Hepatocyte (in vitro differentiated cells): Measurements from ENCODE around the gene CYGB. TPM values are rescaled to one million over a fixed set of nuclear protein-coding genes. Genes with fewer than 3 reads are reported as not detected.

Experiments used
- DNase-seq: peaks from one replicate; pipeline ENCODE4 v3.0.0-alpha.2; 2016; ENCODE audit warnings: low spot score
- H2AFZ ChIP-seq: fragments of 200-600 bp; sonication (generic); 2 replicates; pipeline ENCODE4 v1.6.0; 2016; ENCODE audit warnings: antibody characterized with exemption, mild to moderate bottlenecking
- H3K27ac ChIP-seq: fragments of 200-600 bp; sonication (generic); 2 replicates; pipeline ENCODE4 v1.5.1; 2016; ENCODE audit warnings: mild to moderate bottlenecking
- H3K27me3 ChIP-seq: fragments of 200-600 bp; sonication (generic); 2 replicates; pipeline ENCODE4 v1.6.1; 2016
- H3K36me3 ChIP-seq: fragments of 200-600 bp; sonication (generic); replicated peaks from 2 replicates; pipeline ENCODE4 v1.5.1; 2016; ENCODE audit warnings: low read depth; ENCODE audit not compliant: insufficient read depth
- H3K4me1 ChIP-seq: fragments of 200-600 bp; sonication (generic); 2 replicates; pipeline ENCODE4 v1.5.1; 2016; ENCODE audit warnings: mild to moderate bottlenecking, moderate library complexity; ENCODE audit not compliant: insufficient read depth
- H3K4me2 ChIP-seq: fragments of 200-600 bp; sonication (generic); 2 replicates; pipeline ENCODE4 v1.6.0; 2016
- H3K4me3 ChIP-seq: fragments of 200-600 bp; sonication (generic); 2 replicates; pipeline ENCODE4 v1.5.1; 2016; ENCODE audit warnings: mild to moderate bottlenecking
- H3K79me2 ChIP-seq: fragments of 200-600 bp; sonication (generic); 2 replicates; pipeline ENCODE4 v1.6.0; 2017; ENCODE audit warnings: mild to moderate bottlenecking
- H3K9me2 ChIP-seq: fragments of 200-600 bp; sonication (generic); replicated peaks from 2 replicates; pipeline ENCODE4 v1.6.0; 2017; ENCODE audit warnings: mild to moderate bottlenecking; ENCODE audit not compliant: insufficient read depth
- H3K9me3 ChIP-seq: fragments of 200-600 bp; sonication (generic); 2 replicates; pipeline ENCODE4 v1.5.1; 2016; ENCODE audit warnings: low read depth, mild to moderate bottlenecking
- H4K20me1 ChIP-seq: fragments of 200-600 bp; sonication (generic); 2 replicates; pipeline ENCODE4 v1.6.0; 2016; ENCODE audit warnings: mild to moderate bottlenecking; ENCODE audit not compliant: insufficient read depth, poor library complexity, severe bottlenecking
- EZH2 ChIP-seq: fragments of 200-600 bp; sonication (generic); IDR thresholded peaks from 2 replicates; pipeline ENCODE4 v1.6.1; 2016; ENCODE audit warnings: antibody characterized with exemption, mild to moderate bottlenecking, borderline replicate concordance
- EZH2phosphoT487 ChIP-seq: fragments of 200-600 bp; sonication (generic); IDR thresholded peaks from one replicate; pipeline ENCODE4 v1.6.1; 2018; ENCODE audit warnings: antibody characterized with exemption, mild to moderate bottlenecking, low read depth, moderate library complexity; ENCODE audit not compliant: unreplicated experiment, severe bottlenecking
- whole genome bisulfite sequencing: methylation state at CpG from one replicate; pipeline ENCODE4 v1.1.6; 2016; ENCODE audit warnings: low lambda C conversion rate; ENCODE audit errors: missing lambda C conversion rate; 5-methylcytosine and 5-hydroxymethylcytosine counted together
- polyA plus RNA-seq: library from polyadenylated mRNA; unstranded; fragments of >200 nt; fragmentation: Nextera tagmentation; extraction: Ambion mirVana; gene quantifications from 2 replicates; pipeline ENCODE4 v1.2.1, GENCODE V29; 2016
- total RNA-seq: library from RNA; depleted of rRNA; stranded (reverse); fragments of >200 nt; gene quantifications from 2 replicates; pipeline ENCODE4 v1.2.3, GENCODE V29; 2014
- TF ChIP-seq, protein P1 (sequence below): fragments of 200-600 bp; sonication (generic); IDR thresholded peaks from 2 replicates; pipeline ENCODE4 v1.5.1; 2016; ENCODE audit warnings: antibody characterized with exemption, mild to moderate bottlenecking; ENCODE audit not compliant: poor library complexity

Gene CYGB
- total and polyA plus RNA-seq, 2 experiments from 2014 or later: 7.8 to 13.8 TPM

DNA sequence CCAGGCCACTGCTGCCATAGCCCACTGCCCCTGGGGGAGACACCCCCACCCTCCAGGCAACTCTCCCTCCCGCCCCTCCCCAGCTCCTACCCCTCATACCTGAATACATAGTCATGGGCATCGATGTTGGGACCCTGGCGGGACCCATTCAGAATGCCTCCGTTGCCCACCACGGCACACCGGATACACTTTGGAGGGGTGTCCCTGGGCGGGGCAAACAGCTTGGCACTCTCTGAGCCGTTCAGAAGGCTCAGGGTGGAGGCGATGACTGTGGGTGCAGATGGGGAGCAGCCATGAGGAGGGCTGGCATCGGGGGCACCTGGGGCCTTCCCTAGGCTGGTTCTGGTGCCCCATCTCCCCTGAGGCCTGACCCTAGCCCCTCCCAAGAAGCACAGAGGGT is 35.6 kb upstream of the CYGB start:
- TF ChIP-seq, protein P1, sequence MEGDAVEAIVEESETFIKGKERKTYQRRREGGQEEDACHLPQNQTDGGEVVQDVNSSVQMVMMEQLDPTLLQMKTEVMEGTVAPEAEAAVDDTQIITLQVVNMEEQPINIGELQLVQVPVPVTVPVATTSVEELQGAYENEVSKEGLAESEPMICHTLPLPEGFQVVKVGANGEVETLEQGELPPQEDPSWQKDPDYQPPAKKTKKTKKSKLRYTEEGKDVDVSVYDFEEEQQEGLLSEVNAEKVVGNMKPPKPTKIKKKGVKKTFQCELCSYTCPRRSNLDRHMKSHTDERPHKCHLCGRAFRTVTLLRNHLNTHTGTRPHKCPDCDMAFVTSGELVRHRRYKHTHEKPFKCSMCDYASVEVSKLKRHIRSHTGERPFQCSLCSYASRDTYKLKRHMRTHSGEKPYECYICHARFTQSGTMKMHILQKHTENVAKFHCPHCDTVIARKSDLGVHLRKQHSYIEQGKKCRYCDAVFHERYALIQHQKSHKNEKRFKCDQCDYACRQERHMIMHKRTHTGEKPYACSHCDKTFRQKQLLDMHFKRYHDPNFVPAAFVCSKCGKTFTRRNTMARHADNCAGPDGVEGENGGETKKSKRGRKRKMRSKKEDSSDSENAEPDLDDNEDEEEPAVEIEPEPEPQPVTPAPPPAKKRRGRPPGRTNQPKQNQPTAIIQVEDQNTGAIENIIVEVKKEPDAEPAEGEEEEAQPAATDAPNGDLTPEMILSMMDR: no peak
- TF ChIP-seq EZH2phosphoT487: no peak
- no peak for TF ChIP-seq EZH2
- H3K36me3 ChIP-seq: no peaks in the 10 kb centered on the region
- no peaks in the 10 kb centered on the region for H3K4me1 ChIP-seq
- H3K9me2 ChIP-seq: no peaks in the 10 kb centered on the region
- DNase-seq: no peak
- no peak overlapping the region for H3K27ac ChIP-seq
- H3K9me3 ChIP-seq: no peaks in the 10 kb centered on the region
- 95% methylated on average over 10 of the region's 10 CpGs for WGBS
- H3K27me3 ChIP-seq: no peaks in the 10 kb centered on the region
- no peak overlapping the region for H2AFZ ChIP-seq
- H3K4me2 ChIP-seq: no peak overlapping the region
- no peaks in the 10 kb centered on the region for H4K20me1 ChIP-seq
- no peak overlapping the region for H3K4me3 ChIP-seq
- H3K79me2 ChIP-seq: no peaks in the 10 kb centered on the region

DNA sequence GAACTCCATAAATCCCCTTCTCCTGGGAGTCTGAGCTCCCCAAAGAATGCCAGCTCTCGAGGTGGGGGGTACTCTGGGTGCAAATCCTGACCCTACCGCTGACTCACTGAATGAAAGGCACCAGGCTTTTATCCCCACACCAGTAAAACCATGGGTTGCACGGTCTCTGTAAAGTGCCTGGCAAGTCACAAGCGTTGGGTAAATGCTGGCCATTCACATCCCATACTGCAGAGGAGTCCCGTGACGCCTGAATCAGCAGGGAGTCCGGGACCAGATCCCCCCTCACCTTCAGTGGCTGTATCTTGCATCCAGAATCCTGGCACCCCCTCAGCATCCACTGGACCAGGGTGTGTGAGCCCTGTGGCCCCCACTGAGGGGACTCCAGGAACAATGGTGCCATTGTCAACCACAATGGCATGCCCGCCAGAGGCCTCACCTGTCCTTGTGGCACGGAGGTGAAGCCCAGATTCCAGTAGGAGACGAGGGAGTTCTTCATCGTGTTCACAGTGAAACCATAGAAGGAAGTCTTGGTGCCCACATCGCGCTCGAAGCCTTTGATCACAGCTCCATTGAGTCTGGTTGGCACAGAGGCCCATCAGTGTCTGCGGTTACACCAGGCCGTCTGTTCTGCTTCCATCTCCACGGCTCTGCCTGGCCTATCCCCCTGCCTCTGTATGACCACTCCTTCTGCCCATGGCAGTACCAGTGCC is 34.8 kb upstream of the CYGB start:
- 96% methylated on average over 17 of the region's 17 CpGs for WGBS
- Histone ChIP-seq H3K4me1 (no peaks in the 10 kb centered on the region), H3K79me2 (no peaks in the 10 kb centered on the region), H3K36me3 (no peaks in the 10 kb centered on the region), H3K9me2 (no peaks in the 10 kb centered on the region), H4K20me1 (no peaks in the 10 kb centered on the region), H3K4me3 (no peak overlapping the region), H3K27me3 (no peaks in the 10 kb centered on the region), H3K27ac (no peak overlapping the region), H3K4me2 (no peak overlapping the region), H2AFZ (no peak overlapping the region), H3K9me3 (no peaks in the 10 kb centered on the region)
- TF ChIP-seq EZH2 (no peak), EZH2phosphoT487 (no peak)
- TF ChIP-seq, protein P1: no peak
- no peak for DNase-seq

DNA sequence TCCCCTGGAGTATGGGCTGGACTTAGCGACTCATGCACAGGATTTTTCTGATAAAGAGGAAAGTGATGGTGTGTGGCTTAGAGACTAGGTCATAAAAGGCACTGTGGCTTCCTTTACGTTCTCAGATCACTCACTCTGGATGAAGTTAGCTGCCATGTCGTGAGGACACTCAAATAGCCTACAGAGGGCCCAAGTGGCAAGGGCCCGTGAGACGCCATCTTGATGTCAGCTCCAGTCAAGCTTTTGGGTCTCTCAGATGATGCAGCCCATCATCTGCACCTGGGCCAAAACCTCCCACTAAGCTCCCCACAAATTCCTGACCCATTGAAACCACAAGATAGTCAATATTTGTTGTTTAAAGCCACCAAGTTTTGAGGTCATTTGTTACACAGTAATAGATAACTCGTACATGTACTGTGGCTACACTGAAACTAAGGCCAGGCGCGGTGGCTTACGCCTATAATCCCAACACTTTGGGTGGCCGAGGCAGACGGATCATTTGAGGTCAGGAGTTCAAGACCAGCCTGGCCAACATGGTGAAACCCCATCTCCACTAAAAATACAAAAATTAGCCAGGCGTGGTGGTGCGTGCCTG is 33.5 kb upstream of the CYGB start:
- WGBS: 90% methylated on average over 13 of the region's 13 CpGs
- TF ChIP-seq EZH2phosphoT487: no peak
- no peak for TF ChIP-seq EZH2
- TF ChIP-seq, protein P1: no peak
- DNase-seq: no peak
- H3K9me2 ChIP-seq: no peaks in the 10 kb centered on the region
- H3K79me2 ChIP-seq: peaks cover 7% of the 10 kb centered on the region
- no peak overlapping the region for H3K4me2 ChIP-seq
- H3K27ac ChIP-seq: no peak overlapping the region
- no peaks in the 10 kb centered on the region for H3K27me3 ChIP-seq
- H3K4me3 ChIP-seq: no peak overlapping the region
- no peaks in the 10 kb centered on the region for H3K36me3 ChIP-seq
- no peaks in the 10 kb centered on the region for H3K9me3 ChIP-seq
- H2AFZ ChIP-seq: no peak overlapping the region
- peaks cover 1% of the 10 kb centered on the region for H4K20me1 ChIP-seq
- no peaks in the 10 kb centered on the region for H3K4me1 ChIP-seq
